UCSD-AML1 (cell line): ENCODE data around the gene GTPBP10.
A peak's percentile ranks its signal among the peaks of the same experiment; 100 is the strongest.
"Not testable (repeated sequence)": the region's sequence is repeated elsewhere in the genome, so short reads cannot be mapped to it uniquely, and the experiment has no call there.

ENCODE experiments used
- DNase-seq: peaks from one replicate; lab custom pipeline; 2025; ENCODE audit not compliant: unreplicated experiment; lab: John Stamatoyannopoulos, UW

Gene GTPBP10, protein sequence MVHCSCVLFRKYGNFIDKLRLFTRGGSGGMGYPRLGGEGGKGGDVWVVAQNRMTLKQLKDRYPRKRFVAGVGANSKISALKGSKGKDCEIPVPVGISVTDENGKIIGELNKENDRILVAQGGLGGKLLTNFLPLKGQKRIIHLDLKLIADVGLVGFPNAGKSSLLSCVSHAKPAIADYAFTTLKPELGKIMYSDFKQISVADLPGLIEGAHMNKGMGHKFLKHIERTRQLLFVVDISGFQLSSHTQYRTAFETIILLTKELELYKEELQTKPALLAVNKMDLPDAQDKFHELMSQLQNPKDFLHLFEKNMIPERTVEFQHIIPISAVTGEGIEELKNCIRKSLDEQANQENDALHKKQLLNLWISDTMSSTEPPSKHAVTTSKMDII

DNA sequence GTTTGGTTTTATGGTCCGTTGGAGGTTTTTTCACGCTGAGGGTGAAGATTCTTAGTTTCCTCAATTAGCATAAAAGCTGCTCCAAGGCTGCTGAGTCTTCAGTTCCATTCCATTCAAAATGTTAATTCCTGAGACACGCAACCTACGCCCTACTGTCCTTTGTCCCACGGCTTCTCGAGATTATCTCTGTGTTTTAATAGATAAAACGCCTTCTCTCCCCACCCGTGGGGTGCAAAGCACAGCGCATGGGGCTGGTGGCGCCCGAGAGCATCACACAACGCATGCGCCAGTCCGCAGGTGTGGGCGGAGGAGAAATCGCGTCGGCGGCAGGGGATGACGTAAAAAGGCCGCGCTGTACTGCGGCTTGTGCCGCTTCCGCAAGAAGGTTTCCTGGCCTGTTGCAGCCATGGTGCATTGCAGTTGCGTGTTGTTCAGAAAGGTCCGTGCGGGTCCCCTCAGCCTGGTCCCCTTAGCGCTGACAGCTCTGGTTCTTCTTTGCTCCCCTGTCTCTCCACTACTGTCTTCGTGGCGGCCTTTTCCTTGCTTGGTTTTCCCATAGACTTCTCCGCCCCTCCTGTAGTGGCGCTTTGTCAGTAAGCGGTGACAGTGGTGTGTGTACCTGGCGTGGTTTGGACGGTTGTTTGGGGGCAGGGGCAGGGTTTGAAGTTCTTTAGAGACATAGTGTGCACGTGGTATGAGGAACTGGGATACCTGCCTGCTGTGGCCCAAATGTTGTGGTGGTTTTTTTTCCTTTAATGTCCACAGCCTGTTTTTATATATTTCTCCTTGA lies at the start of gene GTPBP10:
GTPBP10 (plus strand) TSS at position 381 of the 790 bp plus-strand sequence; CDS start at position 407, 26 bp downstream.
- DNase-seq = peak; percentile 87

DNA sequence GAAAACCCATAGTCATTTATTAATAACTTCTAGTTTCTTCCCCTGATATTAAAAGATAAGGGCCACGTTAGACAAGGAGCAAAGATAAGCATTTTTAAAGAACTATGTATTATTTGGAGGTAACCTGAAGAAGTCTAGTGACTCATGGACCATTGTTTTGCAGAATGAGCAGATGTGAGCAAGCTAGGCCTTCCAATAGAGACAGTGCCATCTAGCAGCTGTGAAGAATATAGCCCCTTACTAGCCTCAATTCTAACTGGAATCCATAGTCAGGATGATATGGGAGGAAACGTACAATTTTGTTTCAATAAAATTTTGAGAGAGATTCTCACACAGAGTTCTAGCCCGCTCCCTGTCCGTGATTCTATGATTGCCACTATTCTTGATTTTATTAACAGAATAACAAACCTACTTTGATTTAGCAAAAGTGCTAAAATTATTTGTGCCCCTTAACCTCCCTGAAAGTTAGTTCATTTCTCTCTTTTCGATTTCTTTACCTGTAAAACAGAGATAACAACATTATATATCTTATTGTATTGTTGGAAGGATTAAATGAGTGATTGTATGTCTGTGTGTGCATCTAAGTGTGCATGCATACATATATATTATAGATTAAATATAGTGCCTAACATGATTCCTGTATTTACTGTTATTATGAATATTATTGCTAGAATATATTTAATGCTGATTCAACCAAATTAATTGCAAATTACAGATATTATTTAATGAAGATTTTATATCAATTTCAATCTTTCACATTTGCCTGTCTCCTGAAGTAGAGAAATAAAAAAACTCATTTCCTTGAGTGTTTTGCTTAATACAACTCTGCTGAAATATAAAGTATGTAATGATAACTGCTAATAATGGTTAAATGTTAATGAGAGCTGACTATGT lies 48.1 kb upstream of the GTPBP10 start:
- no peak for DNase-seq

DNA sequence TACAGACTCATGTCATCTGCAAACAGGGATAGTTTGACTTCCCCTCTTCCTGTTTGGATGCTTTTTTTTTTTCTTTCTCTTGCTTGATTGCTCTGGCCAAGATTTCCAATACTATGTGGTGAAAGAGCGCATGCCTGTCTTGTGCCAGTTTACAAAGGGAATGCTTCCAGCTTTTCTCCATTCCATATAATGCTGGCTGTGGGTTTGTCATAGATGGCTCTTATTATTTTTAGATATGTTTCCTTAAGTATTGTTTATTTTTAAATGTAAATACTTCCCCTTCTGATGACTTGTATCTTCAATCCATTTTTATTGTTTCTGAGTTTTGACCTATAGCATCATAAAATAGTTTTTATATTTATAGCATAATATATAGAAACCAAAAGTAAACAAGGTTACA lies 43.3 kb upstream of the GTPBP10 start:
- no peak for DNase-seq

DNA sequence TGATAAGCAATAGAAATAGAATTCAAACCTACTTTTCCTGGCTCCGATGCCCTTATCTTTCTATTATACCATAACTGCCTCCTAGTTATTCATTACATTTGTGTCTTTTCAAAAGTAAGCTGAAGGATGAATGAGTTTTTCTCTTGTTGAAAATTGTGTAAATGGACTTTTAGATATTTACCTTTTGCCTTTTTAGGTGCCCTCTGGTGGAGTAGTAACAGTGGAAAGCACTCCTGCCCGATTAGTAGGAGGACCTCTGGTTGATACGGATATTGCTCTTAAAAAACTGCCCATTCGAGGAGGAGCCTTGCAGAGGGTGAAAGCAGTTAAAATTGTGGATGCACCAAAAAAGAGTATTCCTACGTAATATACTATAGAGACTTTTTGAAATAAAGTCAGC lies 36.6 kb upstream of the GTPBP10 start:
- DNase-seq = no peak

DNA sequence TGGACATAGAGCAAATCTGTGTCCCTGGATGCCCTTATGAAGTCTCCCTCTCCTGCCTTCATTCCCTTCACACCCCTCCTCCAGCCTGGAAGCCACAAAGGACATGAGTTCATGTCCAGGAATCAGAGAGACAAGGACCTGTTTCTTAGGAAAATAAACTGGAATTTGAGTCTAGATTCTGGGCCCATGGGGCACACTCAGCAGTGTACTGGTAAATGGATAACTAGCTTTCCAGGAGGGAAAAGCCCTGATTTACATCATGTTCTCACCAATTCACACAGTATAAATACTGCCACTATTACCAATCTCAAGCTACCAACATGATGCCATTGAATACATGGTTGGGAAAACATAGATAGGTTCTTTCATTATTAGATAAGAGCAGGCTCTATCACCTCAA lies 35.3 kb upstream of the GTPBP10 start:
- no peak for DNase-seq

DNA sequence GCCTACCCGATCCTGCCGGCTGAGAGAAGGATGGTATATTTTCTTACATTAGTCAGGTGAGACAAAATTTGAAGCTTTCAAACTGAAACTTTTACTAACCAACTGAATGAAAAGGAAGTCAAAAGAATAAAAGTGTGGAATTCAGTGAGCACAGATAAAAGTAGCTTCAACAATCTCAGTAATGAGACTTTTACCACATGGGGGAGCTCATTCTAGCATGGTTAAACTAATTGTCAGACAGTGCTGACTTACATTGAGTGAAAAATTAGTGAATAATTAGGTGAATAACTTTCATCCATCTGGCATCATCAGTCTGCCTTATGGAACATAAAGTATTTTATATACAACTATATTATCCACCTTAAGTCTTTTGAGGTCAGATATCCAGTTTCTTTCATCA lies 33.8 kb upstream of the GTPBP10 start:
- no peak for DNase-seq

DNA sequence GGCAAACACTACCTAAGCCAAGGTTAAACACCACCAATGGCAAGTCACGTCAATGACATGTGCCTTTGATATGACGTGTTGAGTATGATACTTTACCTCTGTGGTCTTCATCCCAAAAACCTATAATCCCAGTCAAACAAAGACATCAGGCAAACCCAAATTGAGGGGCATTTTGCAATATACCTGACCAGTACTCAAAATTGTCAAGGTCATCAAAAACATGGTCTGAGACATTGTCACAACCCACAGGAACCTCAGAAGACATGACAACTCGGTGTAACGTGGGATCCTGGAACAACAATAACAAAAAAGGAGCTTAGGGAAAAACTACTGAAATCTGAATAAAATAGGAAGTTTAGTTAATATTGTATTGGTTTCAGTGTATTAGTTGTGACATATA lies 32.6 kb upstream of the GTPBP10 start:
- no peak for DNase-seq

DNA sequence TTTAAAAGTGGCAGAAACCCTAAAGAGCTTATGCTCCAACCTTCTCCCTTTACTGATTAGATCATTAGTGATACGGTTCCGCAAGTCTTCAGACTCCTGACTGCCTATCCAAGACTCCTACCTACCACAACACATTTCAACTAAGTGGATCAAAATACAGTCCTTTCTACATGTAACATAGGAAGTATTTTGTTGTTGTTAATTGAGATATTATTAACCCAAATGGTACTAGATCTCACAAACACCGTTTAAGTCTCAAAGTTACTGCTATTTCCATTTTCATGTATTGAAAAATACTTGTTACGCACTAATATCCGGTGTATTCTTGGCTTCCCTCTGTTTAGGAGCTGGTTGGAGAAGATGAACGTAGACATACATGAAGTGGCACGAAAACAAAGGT lies 26.5 kb upstream of the GTPBP10 start:
- DNase-seq = no peak

DNA sequence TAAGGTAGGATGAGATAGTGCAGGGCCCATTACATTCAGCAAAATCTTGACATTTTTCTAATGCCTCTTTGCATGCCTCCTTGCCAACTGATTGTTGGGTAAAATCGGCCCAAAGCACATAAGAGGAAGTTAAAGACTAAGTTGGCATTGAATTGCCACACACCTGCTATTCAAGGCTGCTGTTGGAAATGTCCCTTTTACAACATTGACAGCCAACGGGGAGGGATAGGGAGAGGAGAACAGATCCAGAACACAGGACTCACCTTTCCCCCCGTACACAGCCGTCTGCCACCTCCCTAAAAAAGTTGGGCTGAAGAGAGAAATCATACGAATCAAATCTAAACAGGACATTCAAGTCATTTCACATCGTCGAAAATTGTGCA lies 26.1 kb upstream of the GTPBP10 start:
- DNase-seq = no peak

DNA sequence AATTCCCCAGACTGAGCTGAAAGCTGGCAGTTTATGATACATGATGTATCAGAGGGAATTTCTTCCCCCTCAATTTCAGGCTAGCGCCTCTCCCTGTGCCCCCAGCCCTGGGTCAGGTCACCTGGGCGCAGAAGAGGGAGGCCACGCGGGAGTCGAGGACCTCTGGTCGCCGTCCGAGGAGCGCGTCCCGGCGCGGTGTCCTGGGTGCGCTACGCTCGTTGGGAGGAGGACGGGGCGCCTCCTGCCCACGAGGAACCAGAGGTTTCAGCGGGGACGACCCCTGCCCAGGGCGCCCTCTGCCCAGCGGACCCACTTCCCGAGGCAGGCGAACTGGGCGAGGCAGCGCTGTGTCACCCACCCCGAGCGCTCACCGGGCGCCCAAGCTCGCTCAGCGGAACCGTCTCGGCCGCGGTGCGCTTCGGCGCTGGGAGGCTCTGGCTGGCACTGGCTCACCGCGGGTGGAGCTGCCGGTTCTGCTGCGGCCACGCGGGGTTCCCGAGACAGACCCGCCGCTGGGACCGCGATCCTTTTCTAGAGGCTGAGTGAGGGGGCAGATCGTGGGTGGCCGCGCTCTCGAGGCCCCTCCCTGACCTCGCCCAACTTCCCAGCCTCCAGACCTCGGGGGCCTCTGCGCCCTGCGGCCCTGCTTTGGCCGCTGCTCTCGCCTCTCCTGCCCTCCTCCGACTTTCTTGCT lies 25.6 kb upstream of the GTPBP10 start, which contains the start of gene FAM237B:
FAM237B (minus strand) TSS at position 504 of the 694 bp plus-strand sequence. CDS start 1,556 bp downstream, outside the sequence.
- no peak for DNase-seq

DNA sequence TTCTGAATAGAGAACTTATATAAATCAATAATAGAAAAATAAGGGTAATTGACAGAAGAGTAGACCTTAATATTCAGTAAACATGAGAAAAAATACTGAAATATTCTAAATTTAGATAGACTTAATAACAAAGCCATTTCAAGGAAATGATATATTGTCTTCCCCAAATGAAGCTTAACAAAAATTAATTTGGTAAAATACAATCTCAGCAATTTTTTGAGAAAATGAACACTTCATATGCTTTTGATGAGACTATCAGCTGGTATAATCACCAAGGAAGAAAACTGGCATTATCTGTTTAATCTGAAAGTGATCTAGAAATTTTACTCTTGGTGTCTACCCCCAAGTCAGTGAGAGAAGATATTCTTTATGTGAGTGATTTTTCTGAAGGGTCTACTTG lies 23.7 kb upstream of the GTPBP10 start:
- DNase-seq = no peak

DNA sequence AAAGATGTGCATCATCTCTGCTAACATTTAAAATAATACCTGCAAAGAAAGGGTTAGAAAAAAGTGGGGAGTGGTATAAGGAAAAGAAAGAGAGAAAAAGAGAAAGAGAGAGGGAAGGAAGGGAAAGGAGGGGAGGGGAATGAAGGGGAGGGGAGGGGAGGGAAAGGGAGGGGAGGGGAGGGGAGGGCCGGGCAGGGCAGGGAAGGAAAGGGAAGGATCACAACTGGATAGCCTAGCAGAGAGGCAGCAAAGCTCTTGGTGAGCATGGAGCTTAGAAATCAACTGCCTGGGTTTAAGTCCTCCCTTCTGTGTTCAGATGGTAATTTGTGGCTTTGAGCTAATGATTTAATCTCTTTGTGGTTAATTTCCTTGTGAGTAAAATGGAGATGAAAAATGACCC lies 20.0 kb upstream of the GTPBP10 start:
- DNase-seq = no peak

DNA sequence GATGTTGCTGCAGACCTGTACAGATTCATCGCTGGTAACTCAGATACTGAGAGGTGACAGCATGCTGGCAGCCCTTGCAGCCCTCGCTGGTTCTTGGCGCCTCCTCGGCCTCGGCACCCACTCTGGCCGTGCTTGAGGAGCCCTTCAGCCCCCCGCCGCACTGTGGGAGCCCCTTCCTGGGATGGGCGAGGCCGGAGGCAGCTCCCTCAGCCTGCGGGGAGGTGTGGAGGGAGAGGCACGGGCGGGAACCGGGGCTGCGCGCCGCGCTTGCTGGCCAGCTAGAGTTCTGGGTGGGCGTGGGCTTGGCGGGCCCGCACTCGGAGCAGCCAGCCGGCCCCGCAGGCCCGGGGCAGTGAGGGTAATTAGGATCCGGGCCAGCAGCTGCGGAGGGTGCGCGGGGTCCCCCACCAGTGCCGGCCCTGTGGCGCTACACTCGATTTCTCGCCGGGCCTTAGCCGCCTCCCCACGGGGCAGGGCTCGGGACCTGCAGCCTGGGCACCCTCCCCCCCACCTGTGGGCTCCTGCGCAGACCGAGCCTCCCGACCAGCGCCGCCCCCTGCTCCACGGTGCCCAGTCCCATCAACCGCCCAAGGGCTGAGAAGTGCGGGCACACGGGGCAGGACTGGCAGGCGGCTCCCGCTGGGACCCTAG lies 12.2 kb upstream of the GTPBP10 start:
- DNase-seq = no peak

DNA sequence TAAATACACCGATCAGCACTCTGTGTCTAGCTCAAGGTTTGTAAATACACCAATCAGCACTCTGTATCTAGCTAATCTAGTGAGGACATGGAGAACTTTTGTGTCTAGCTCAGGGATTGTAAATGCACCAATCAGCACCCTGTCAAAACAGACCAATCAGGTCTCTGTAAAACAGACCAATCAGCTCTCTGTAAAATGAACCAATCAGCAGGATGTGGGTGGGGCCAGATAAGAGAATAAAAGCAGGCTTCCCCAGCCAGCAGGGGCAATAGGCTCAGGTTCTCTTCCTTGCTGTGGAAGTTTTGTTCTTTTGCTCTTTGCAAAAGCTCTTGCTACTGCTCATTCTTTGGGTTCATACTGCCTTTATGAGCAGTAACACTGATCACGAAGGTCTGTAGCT lies 11.6 kb upstream of the GTPBP10 start:
- DNase-seq = not testable (repeated sequence)

DNA sequence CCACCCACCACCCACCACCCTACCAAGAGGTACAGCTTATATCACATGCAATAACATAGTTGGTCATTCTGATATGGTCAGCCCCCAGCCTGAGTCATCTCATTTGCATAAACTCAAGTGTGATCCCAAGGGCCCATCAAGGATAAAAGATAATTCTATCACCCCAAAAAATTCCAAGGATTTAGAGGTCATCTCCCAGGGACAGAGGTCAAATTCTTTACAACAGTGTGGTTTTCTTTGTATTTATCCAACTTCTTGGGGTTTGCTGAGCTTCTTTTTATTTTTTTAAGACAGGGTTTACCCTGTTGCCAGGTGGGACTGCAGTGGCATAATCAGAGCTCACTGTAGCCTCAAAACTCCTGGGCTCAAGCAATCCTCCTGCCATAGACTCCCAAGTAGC lies 9.4 kb upstream of the GTPBP10 start:
- DNase-seq = no peak

DNA sequence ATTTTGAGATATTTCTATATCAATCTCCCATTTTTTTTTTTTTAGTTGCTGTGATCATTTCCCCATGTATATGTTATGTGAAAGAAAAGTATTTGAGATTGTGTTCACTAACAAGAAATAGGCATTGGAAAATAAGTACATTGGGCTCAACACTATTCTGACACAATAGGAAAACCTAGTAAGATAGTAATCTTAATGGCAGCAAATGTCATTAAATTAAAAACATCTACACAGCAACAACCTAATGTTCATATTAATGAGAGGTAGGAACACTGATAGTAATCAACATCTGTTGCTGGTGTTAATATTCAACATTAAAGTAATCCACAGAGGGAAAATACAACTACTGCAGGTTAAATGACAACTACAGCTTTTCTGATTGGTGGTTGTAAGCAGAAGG lies 1.5 kb upstream of the GTPBP10 start:
- DNase-seq = no peak

DNA sequence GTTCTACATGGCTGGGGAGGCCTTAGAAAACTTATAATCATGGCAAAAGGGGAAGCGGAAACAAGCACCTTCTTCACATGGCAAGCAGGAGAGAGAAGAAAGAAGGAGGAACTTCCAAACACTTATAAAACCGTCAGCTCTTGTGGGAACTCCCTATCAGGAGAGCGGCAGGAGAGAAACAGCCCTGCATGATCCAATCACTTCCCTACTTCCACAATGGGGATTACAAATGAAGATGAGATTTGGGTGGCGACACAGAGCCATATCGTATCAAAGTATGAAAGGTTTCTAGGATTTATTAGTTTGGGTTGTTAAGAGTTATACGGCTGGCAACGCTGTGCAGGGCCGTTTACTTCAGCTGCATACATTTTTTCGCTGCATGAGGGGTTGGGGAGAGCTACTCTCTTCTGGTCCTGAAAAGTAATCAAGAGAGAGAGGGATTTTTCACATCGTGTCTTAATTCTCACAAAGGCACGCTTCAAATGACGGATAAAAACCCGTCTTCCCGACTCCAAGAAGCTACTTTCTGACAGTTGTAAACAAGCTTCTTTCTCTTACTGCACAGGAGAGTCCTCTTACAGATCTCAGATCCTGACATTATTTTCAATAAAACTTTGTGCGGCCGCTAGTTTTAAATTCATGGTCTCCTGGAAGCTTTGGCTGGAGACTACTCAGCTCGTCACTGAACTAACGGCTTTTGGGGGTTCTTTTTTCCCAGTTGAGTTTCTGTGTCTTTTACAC lies 751 bp upstream of the GTPBP10 start:
- no peak for DNase-seq

DNA sequence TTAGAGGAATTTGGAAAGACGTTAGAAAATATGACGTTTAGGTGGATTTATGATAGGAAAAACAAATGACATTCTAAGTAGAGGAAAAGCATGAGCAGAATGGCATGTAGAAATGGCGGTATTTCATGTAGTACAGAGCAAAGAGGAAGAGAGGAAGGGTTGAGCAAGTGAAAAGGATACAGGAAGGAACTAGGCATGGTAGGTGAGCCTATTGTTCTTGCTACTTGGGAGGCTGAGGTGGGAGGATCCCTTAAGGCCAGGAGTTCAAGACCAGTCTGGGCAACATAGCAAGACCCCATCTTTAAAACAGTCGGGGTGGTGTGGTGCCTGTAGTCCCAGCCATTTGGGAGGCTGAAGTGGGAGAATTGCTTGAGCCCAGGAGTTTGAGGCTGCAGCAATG lies 1.2 kb downstream of the GTPBP10 start:
- DNase-seq = no peak

DNA sequence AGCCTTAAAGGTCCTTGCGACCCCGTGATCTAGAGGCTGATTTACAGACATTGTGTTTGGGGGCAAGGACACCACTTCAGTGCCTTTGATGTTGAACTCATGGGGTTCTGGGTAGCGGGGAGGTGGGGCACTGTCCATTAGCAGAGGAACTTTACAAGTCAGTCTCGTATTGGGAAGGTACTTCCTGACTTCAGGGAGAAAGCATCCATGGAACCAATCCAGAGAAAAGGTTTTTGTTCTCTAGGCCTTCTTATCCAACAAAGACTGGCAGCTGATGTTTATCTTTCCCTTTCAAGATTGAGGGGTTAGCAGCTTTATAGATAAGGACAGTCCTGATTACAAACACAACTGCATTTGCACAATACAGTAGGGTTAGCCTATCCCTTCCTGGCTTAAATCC lies 2.8 kb downstream of the GTPBP10 start:
- DNase-seq = no peak
